ENCODE measurements around the gene KCNN3. TPM values are rescaled to one million over a fixed set of nuclear protein-coding genes. Genes with fewer than 3 reads are reported as not detected.

KCNN3 gene
- total RNA-seq, 4 donors from 2014 or later, result 0.30 to 0.72 (median 0.37) TPM

DNA sequence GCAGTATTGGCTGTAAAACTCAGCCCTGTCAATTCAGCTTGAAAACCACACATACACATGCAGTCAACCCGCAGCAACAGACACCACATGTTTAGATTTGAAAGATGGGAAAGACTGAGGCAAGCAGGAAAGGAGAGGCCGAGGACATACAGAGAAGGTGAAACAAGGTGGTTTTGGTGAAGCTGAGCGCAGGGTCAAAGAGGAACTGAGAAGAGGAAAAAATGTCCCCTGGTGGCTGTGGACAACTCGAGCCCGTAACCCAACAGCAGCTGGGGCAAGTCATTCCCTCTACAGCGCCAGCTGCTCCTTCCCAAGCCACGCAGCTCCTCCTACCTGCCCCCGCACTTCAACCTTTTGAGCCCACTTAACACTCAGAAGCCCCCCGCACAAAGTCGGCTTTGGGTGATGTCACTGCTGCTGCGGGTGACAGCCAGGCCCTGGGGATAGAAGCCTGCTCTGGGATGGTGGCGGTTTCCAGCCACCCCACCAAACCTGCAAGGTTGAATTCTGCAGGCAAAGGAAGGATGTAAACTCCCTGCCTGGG is 63.0 kb downstream of the KCNN3 start:
- Histone ChIP-seq H3K4me3 (no peak overlapping the region), H3K27me3 (peaks cover 7% of the 10 kb centered on the region), H3K9me3 (no peaks in the 10 kb centered on the region), H3K27ac (no peak overlapping the region), H3K4me1 (peaks cover 6% of the 10 kb centered on the region), H3K36me3 (no peaks in the 10 kb centered on the region)
- 69% methylated on average over 12 of the region's 12 CpGs for WGBS
- no peak for DNase-seq (ENCODE audit: low spot score in 2 of 2)
- TF ChIP-seq EP300 (IDR thresholded peaks at IDR 0.05) (no peak), POLR2A (IDR thresholded peaks at IDR 0.05) (no peak), POLR2AphosphoS5 (IDR thresholded peaks at IDR 0.05) (no peak)
- TF ChIP-seq, protein P1, sequence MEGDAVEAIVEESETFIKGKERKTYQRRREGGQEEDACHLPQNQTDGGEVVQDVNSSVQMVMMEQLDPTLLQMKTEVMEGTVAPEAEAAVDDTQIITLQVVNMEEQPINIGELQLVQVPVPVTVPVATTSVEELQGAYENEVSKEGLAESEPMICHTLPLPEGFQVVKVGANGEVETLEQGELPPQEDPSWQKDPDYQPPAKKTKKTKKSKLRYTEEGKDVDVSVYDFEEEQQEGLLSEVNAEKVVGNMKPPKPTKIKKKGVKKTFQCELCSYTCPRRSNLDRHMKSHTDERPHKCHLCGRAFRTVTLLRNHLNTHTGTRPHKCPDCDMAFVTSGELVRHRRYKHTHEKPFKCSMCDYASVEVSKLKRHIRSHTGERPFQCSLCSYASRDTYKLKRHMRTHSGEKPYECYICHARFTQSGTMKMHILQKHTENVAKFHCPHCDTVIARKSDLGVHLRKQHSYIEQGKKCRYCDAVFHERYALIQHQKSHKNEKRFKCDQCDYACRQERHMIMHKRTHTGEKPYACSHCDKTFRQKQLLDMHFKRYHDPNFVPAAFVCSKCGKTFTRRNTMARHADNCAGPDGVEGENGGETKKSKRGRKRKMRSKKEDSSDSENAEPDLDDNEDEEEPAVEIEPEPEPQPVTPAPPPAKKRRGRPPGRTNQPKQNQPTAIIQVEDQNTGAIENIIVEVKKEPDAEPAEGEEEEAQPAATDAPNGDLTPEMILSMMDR (IDR thresholded peaks at IDR 0.05), result no peak

DNA sequence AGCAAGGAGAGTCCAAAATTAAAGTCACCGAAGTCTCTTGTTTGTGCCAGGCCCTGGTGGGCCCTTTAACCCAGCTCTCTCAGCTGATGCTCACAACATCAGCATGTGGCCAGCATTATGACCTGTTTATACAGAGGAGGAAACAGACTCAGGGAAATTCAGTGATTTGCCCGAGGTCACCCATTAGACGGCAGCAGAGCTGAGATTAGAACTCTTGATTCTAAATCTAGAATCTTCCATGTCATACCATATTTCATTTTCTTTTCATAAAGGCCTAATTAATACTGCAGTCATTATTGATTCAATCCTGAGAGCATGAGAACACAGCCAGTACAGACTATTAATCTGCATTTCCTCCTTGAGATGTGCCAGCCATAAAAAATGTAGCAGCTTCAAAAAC is 63.7 kb downstream of the KCNN3 start:
- DNase-seq (ENCODE audit: low spot score in 2 of 2), result no peak
- no peak overlapping the region for H3K4me3 ChIP-seq
- WGBS, result 78% methylated on average over 2 of the region's 3 CpGs

DNA sequence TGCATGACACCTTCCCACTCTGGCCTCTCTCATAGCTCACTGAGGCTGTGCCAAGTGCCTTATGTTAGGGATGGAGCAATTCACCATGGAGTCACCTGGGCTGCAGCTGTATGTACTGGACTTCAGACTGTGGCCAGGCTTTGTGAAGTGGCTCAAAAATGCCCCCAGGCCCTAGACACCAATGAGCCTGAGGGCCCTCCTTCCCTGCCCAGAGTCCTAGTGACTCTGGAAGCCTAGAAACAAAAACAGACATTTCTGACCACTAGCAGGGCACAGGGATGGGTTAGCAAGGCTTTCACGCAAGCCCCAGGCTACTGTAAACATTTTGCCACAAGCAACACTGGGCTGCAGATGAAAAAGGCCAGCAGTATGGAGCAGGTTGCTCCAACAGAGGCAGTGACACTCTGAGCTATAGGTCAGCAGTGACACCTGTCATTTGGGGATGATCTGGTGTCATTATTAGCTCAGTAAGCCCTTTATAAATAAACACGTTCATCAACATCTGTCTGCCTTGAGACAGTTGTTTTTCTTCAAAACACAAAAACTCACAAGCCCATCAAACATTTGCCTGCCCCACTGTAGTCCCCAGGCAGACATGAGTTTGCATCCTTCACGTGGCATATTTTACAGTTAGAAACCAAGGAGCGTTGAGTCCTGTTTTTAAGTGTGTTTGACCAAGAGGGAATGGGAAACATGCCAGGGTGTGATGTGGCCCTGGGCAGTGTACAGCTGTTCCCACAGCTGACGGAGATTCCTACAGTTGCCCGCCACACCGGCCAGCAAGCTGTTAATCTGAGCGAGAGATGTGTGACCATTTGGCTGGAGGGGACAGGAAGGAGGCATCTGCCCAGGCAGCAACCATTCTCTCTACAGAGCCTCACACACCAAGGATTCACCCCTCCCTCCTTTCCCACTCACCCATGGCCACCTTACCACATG is 66.8 kb downstream of the KCNN3 start:
- Histone ChIP-seq H3K9me3 (no peaks in the 10 kb centered on the region), H3K27me3 (peaks cover 11% of the 10 kb centered on the region), H3K27ac (no peak overlapping the region), H3K4me3 (no peak overlapping the region), H3K4me1 (no peaks in the 10 kb centered on the region), H3K36me3 (no peaks in the 10 kb centered on the region)
- TF ChIP-seq EP300 (IDR thresholded peaks at IDR 0.05) (no peak), POLR2AphosphoS5 (IDR thresholded peaks at IDR 0.05) (no peak), POLR2A (IDR thresholded peaks at IDR 0.05) (no peak)
- TF ChIP-seq, protein P1 (IDR thresholded peaks at IDR 0.05), result no peak
- DNase-seq (ENCODE audit: low spot score in 2 of 2), result no peak
- WGBS, result 81% methylated on average over 8 of the region's 8 CpGs

More for the DNA sequence above, 63.7 kb downstream of the KCNN3 start:
- Histone ChIP-seq H3K36me3 (no peaks in the 10 kb centered on the region), H3K27ac (no peak overlapping the region), H3K4me1 (peaks cover 6% of the 10 kb centered on the region), H3K27me3 (peaks cover 7% of the 10 kb centered on the region), H3K9me3 (no peaks in the 10 kb centered on the region)
- TF ChIP-seq, protein P1 (IDR thresholded peaks at IDR 0.05), result no peak
- no peak for TF ChIP-seq POLR2A (IDR thresholded peaks at IDR 0.05)
- TF ChIP-seq POLR2AphosphoS5 (IDR thresholded peaks at IDR 0.05), result no peak
- TF ChIP-seq EP300 (IDR thresholded peaks at IDR 0.05), result no peak

DNA sequence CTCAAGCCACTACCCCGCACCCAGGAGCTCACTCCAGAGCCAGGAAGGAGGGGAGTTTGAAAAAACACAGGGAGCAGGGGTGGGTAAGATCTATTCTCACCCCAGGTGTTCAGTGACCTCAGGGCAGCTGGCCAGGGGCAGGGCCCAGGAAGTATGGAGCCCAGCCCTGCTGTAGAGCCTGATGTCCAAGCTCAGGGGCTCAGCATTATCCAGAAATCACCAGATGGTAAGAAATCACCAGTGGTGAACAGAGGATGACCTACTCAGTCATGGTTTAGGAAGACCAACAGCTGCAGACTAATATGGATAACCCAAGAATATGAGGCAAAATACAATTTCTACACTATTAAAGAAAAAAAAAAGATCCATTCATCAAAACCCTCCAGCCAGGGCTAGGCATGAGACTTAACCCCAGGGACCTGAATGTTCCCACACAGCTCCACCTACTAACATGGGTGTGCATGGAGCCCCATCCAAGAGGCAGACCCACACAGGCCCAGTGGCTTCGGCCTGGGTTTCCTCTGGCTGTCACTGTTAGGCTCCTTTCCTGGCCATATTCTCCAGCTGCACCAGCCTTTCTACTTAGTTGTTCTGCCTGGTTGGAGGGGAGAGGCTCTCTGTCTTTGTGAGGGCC is 67.6 kb downstream of the KCNN3 start:
- Histone ChIP-seq H3K36me3 (no peaks in the 10 kb centered on the region), H3K4me3 (no peak overlapping the region), H3K27ac (no peak overlapping the region), H3K4me1 (no peaks in the 10 kb centered on the region), H3K9me3 (no peaks in the 10 kb centered on the region), H3K27me3 (peaks cover 11% of the 10 kb centered on the region)
- no peak for TF ChIP-seq POLR2AphosphoS5 (IDR thresholded peaks at IDR 0.05)
- TF ChIP-seq, protein P1 (IDR thresholded peaks at IDR 0.05), result no peak
- no peak for TF ChIP-seq POLR2A (IDR thresholded peaks at IDR 0.05)
- no peak for TF ChIP-seq EP300 (IDR thresholded peaks at IDR 0.05)
- DNase-seq (ENCODE audit: low spot score in 2 of 2), result no peak
- WGBS, result 69% methylated on average over 2 of the region's 2 CpGs
